ENCODE data around the gene OLFML2A.
"Not testable (repeated sequence)": the region's sequence is repeated elsewhere in the genome, so short reads cannot be mapped to it uniquely, and the experiment has no call there.

OLFML2A gene

DNA sequence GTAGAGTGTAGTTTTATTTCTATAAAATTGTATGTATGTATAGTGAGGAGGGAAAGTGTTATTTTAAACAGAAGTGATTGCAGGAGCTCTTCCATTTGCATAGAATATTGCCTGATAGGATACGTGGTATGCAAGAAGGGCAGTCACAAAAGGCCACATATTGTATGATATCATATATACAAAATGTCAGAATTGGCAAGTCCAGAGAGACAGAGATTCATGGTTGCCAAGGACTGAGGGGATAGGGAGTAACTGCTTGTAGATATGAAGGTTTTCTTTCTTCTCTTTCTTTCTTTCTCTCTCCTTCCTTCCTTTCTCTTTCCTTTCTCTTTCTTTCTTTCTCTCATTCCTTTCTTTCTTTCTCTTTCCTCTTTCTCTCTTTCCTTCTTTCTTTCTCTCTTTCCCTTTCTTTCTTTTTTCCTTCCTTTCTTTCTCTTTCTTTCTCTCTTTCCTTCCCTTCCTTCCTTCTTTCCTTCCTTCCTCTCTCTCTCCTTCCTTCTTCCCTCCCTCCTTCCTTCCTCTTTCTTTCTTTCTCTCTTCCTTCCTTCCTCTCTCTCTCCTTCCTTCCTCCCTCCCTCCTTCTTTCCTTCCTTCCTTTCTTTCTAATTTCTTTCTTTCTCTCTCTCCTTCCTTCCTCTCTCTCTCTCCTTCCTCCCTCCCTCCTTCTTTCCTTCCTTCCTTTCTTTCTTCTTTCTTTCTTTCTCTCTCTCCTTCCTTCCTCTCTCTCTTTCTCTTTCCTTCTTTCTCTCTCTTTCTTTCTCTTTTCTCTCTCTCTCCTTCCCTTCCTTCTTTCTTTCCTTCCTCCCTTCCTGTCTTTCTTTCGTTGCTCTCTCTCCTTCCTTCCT, 51.8 kb downstream of the OLFML2A start:
- DNase-seq (ENCODE audit: low read depth) = no peak

DNA sequence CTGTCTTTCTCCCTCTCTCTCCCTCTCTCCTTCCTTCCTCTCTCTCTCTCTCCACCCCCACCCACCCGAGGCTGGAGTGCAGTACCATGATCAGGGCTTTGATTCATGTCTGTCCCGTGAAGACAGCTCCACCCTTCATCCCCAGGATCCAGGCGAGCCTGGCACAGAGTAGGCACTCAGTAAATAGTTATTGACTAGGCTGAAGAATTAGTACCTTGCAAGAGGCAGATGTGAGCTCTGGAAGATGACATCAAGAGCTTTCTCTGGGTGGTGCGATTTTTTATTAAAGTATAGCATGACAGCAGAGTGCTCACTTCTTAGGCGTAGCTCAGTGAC, 52.4 kb downstream of the OLFML2A start:
- no peak for DNase-seq (ENCODE audit: low read depth)

DNA sequence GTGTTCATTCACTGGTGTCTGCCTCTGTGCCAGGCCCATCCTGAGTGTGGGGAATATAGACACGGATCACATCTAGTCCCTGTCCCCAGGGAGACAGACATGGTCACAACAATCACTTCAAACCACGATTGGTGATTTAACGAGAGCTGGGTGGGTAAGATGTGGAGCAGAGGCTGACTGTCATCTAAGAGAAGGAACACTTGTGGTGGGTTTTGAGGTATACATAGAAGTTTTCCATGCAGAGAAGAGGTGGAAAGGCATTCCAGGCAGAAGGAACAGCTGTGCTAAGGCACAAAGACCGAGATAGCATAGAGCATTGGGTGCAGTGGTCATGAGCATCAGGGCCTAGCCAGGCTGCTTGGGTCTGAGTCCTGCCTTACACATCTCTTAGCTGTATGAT, 53.7 kb downstream of the OLFML2A start:
- no peak for DNase-seq (ENCODE audit: low read depth)

DNA sequence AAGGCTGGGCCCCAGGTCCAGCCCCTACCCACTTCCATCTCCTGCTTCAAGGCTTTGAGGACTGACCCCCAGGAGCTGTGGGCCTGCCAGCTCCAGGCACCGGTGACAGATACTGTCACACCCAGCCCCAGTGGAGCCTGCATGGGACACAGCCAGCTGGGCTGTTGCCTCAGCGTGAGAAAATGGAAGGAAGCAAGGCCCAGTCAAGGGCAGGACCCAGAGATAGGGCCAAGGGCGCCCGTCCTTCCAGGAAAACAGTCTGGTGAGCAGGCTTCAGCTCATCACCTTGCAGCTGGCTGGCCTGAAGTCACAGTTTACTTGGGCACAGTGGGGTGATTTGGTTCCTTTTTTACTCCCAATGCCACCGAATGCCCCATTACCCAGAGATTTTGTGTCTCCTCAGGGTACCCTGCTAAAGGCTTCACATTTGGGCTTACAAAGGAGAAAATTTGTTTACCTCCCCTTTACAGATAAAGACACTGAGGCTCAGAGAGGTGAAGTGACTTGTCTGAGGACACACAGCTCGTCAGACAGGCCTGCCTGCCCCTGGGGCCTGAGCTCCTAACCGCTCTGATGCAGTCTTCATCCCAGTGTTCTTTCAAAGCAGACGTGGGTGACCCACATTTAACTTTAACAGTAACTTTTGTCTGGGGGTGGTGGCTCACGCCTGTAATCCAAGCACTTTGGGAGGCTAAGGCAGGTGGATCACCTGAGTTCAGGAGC, 54.9 kb downstream of the OLFML2A start:
- no peak for DNase-seq (ENCODE audit: low read depth)

DNA sequence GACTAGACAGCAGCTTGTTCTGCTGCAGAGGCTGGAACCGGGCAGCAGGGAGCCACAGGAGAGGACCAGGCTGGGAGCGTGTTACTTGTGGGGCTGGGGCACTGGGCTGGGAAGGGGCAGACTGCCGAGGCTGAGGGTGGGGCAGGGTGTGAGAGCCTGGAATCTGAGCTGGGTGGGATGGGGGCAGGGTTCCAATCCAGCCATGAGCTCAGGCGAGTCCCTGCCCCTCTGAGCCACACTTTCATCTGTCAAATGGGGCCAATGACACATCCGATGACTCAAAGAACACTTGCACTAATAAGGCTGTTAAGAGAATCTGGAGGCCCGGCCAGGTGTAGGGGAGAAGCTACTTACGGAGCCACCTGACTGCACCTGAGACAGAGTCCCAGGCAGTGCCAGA, 57.7 kb downstream of the OLFML2A start:
- DNase-seq (ENCODE audit: low read depth) = peak; percentile 62

DNA sequence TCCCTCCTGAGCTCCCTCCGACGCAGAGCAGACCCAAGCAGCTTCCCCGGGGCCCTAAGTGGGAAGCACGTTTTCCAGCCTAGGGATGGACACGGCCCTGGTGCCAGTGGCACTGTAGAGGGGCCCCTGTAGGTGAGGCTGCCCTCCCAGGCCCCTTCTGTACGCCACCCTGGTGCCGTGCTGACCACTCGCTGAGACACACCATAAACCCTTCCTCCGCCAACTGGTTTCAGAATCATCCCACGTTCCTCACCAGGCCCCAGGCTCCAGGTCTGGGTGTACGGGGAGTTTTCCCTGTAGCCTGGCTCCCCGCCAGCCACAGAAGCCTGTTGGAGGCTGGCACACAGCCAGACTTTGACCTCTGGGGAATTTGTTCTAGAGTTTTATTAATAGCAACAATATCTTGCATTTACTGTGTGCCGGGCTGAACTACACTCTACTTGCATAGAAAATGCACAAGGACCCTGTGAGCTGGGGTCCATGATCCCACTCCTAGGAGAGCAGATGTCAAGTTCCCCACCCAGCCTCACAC, 58.2 kb downstream of the OLFML2A start:
- peak; percentile 83 for DNase-seq (ENCODE audit: low read depth)

DNA sequence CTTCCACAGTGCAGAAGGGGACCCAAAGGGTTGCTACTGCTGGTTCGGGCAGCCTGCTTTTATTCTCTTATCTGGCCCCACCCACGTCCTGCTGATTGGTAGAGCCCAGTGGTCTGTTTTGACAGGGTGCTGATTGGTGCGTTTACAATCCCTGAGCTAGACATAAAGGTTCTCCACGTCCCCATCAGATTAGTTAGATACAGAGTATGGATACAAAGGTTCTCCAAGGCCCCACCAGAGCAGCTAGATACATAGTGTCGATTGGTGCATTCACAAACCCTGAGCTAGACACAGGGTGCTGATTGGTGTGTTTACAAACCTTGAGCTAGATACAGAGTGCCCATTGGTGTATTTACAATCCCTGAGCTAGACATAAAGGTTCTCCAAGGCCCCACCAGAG, 61.2 kb downstream of the OLFML2A start:
- not testable (repeated sequence) for DNase-seq (ENCODE audit: low read depth)

DNA sequence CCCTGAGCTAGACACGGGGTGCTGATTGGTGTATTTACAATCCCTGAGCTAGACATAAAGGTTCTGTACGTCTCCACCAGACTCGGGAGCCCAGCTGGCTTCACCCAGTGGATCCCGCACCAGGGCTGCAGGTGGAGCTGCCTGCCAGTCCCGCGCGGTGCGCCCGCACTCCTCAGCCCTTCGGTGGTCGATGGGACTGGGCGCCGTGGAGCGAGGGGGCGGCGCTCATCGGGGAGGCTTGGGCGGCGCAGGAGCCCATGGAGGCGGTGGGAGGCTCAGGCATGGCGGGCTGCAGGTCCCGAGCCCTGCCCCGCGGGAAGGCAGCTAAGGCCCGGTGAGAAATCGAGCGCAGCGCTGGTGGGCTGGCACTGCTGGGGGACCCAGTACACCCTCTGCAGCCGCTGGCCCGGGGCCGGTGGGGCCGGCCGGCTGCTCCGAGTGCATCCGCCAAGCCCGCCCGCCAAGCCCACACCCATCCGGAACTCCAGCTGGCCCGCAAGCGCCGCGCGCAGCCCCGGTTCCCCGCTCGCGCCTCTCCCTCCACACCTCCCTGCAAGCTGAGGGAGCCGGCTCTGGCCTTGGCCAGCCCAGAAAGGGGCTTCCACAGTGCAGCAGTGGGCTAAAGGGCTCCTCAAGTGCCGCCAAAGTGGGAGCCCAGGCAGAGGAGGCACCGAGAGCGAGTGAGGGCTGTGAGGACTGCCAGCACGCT, 61.8 kb downstream of the OLFML2A start:
- DNase-seq (ENCODE audit: low read depth) = not testable (repeated sequence)

DNA sequence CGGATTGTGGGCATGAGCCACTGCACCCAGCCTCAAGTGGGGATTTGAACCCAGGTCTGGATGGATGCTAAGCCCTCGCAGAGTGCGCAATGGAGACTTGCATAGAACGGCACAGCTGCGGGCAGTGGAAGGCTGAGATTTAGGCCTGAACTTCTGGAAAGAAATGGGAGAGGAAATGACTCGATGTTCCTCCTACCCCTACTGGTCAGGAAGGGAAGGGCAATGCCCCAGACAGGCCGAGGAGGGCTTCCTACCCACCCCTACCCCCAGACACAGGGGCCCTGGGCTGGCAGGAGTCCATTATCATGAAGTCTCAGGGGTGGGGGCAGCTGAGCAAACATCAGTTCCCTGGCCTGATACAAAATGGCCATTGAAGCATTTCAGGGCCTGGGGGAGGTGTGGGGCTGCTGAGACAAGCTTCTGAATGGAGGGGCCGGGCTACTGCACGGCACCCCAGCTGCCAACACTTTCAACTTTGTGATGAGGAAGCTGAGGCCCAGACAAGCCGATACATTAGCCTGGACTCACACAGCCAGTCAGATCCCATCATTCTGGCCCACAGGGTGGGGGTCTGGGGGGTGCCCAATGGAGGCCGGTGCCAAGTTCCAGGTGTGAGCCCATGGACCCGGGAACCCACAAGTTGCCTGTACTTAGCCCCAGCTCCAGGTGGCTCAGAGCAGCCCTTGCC, 62.8 kb downstream of the OLFML2A start:
- DNase-seq (ENCODE audit: low read depth) = no peak

DNA sequence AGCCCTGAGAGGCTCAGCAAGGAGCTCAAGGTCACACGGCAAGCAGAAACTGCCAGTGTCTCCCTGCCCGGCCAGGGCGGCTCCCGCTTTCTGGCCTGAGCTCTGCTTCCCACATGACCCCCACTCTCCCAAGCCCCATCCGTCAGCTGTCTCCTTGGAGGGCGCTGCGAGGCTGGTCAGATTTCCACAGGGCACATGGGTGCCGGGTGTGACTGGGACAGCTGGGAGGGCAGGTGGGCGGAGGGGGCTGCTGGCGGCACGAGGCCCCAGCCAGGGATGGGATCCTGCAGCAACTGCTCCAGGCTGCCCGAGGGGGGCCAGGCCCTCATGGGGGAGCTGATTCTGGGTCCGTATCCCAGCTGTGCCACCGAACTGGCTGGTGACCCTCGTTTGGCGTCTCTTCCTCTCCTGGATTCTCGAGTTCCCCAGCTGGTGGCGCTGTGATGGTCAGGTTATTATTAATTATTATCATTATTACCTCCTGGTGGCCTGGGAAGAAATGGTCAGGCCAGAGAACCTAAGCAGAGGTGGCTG, 63.4 kb downstream of the OLFML2A start:
- no peak for DNase-seq (ENCODE audit: low read depth)

DNA sequence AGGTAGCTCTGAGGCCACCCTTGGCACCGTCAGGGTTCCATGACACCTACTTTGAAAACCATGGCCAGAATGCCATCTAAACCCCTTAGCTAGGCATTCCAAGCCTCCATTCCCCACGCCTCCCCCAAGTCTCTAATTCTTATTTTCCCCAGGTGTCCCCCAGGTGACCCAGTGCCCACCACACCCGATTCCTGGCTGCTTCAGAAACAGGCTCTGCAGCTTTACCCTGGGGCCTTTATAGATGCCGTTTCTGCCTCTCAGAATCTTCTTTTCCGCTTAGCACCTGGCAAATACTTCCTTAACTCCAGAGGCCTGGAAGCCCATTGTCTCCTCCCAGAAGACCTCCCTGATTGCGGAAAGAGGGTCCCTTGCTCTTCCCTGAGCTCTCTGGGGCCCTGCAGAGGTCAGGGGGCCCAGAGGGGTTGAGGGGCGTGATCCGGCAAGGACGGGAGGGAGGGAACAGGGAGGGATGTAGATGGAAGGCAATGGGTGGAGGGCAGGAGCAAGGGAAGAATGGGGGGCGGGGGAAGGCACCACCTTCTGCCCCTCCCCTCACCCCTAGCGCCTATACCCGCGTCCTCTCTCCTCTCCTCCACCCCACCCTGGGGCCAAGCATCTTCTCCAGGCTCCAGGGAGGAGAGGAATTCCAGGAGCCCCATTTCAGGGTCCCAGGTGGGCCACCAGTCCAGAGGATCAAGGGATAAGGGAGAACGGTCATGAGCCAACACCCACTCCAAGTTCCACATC, 64.3 kb downstream of the OLFML2A start:
- DNase-seq (ENCODE audit: low read depth) = no peak

DNA sequence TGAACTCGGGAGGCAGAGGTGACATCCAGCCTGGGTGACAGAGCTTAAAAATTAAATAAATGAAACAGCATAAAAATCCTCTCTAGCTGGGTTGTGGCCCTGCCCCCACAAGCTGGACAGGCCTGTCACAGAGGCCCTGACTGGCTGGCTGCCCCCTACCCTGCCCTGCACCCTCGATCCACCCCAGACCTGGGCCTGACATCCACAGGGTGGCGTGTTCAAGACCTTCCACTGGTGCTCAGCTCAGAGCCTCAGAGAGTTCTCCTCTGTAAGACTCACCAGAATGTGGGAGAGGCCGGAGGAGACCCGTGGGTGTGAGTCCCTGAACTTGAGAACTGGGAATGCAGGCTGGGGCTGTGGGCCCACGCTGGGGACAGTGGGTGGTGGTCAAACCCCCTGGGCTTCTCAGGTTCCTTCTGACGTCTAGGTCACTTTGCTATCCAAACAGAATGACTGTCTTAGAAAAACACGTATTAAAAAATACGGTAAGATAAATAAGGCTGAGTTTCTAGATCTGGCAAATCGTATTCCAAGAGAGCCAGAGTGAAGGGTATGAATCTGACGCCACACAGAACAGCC, 66.6 kb downstream of the OLFML2A start:
- no peak for DNase-seq (ENCODE audit: low read depth)

DNA sequence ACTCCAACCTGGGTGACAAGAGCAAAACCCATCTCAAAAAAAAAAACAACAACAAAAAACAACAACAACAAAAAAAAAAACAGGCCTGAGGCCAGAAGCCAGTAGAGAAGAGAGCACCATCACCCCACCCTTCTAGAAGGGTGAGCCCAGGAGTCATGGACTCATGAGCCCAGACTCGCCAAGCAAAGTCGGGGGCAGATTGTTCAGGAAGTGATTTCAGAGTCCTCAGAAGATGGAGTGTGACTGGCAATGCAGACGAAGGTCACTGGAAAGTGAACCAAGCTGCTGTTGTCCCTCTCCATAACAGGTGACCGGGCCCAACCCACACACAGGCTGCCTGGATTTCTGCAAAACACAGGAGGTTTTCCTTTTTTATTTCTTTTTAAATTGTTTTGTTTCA, 67.4 kb downstream of the OLFML2A start:
- no peak for DNase-seq (ENCODE audit: low read depth)

DNA sequence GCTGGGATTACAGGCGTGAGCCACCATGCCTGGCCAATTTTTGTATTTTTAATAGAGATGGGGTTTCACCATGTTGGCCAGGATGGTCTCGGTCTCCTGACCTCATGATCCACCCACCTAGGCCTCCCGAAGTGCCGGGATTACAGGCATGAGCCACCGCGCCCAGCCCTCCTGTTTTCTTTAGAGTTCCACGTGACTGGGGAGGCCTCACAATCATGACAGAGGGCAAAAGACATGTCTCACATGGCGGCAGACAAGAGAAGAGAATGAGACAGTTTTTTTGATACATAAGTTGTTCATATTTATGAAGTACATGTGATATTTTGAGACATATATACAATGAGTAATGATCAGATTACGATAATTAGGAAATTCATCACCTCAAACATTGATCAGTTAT, 69.5 kb downstream of the OLFML2A start:
- not testable (repeated sequence) for DNase-seq (ENCODE audit: low read depth)

DNA sequence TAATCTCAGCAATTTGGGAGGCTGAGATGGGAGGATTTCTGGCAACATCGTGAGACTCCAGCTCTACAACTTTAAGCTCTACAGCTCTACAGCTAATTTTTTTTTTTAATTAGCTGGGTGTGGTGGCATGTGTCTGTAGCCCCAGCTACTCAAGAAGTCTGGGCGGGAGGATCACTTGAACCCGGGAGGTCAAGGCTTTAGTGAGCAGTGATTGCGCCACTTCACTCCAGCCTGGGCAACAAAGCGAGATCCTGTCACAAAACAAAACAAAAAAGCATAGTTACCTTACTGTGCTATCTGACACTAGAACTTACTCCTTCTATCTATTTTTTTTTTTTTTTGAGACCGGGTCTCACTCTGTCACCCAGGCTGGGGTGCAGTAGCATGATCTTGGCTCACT, 70.0 kb downstream of the OLFML2A start:
- no peak for DNase-seq (ENCODE audit: low read depth)

DNA sequence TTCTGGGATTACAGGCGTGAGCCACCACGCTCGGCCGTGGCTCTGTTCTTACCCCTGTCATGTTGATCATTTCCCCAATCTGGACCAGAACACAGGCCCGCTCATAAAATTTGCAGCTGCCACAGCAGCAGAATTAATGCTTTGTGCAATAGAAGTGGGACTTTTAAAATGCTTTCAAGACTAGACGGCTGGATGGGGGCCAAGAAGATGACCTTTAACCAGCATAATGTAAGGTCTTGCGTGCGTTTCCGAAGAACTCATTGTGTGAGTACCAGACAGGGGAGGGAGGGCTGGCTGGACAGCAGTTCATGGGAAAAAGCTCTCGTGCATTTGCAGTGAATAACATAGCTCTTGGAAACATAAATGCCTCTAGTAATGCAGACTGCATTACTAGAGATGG, 72.9 kb downstream of the OLFML2A start:
- DNase-seq (ENCODE audit: low read depth) = no peak

DNA sequence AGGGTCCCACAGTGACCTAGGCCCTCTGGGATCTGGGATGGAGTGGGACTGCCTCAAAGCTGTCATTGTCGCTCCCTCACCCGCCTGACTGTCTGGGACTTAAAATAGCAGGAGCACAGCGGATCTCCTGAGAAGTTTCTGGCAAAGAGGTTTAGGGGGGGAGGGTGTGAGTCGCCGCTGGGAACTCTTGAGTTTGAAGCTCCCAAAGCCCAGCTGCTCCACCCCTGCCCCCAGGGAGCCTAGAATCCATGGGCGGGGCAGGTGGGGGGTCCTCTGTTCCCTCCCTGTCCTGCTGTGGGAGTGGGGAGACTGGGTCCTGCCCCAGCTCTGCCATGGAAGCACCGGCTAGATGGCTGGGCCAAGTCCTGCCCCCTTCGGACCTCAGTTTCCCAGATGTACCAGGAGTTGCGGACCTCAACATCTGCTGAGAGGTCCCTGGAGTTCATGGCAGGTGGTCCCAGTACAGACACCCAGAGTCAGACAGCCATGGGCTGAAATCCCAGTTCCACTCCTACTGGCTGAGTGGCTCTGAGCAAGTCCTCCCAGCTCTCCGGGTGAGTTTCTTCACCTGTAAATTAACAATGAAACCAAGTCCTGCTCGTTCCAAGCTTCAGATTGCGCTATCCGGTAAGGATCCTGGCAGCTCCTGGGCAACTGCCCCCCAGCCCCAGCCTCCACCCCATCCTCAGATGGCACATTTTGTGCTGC, 75.3 kb downstream of the OLFML2A start:
- no peak for DNase-seq (ENCODE audit: low read depth)

DNA sequence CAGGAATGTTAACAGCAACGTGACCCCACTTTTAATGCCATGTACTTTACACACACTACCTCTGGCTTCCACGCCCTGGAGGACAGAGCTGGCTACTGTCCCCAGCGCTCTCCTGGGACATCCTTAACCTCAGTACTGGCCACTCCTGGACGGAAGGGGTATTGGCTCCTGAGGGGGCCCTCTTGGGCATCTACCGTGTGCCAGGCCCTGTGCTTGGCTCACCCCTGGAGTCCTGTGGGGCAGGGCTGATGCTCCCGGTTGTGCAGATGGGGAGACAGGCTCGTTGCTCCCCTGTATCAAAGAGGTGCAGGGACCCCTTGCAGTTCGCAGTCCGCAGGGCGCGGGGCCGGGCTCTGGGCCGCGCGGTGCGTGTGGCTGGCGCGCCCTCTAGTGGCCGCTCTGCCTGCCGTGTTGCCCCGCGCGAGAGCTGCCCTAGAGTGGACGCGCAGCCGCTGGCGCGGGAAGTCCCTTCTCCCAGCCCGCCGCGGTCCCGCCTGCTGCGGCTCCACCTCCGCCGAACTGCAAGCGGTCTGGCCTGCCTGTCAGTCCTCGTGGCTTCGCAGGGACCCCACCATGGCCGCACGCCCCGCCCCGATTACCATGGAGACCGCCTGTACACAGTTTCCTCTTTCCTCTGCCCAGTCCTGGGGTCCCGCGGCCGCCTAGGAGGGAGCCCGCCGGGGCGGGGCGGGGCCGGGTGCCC, 76.0 kb downstream of the OLFML2A start, which contains the start of gene WDR38:
WDR38 (plus strand) TSS at position 632 of the 703 bp plus-strand sequence. CDS start 72 bp downstream, outside the sequence.
- no peak for DNase-seq (ENCODE audit: low read depth)

DNA sequence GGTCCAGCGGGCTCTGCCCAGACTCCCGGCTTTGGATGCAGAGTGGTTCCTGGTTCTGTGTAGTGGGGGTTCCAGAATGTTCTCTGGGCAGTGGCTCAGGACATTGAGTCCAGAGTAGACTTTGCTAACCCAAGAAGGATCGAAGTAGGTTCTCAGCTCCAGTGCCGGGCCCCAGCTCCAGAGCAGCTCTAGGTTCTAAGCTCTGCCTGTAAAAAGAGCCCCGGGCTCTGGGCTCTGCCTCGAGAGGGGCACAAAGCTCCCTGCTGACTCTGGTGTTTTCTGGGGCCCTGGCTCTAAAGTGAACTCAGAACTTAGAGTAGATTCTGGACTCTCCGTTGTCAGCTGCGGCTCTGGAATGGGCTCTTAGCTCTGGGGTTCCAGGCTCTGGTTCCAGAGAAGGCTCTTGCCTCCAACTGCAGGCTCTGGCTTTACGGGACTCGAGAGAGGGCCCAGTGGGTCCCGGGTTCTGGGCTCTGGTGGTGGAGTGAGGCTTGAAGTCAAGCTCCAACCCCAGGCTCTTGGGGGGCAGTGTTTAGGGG, 76.7 kb downstream of the OLFML2A start:
- no peak for DNase-seq (ENCODE audit: low read depth)
